OCI-LY7 (cell line): ENCODE measurements around the gene IKZF1. TPM values are rescaled to one million over a fixed set of nuclear protein-coding genes. Genes with fewer than 3 reads are reported as not detected.

ENCODE experiments used
- BruUV-seq: library from RNA; stranded (reverse); fragments of 400-500 nt; replicated peaks from 2 replicates; lab custom pipeline; 2021; lab: Mats Ljungman, UMichigan
- CTCF ChIA-PET: fragments of 300-600 bp; sonication (Branson Sonifier 250); formaldehyde crosslinking; loops from one replicate; lab custom pipeline; 2022; ENCODE audit warnings: antibody characterized with exemption; ENCODE audit not compliant: unreplicated experiment; lab: Charles Lee
- POLR2A ChIA-PET: fragments of 300-600 bp; sonication (Branson Sonifier 250); formaldehyde crosslinking; loops from one replicate; lab custom pipeline; 2022; ENCODE audit warnings: antibody characterized with exemption; lab: Charles Lee
- DNase-seq: peaks from one replicate; pipeline ENCODE4 v3.0.0-alpha.2; 2015; ENCODE audit warnings: low spot score
- H2AFZ ChIP-seq: fragments of 200-600 bp; sonication (generic), shearing (Covaris generic); 2 replicates; pipeline ENCODE4 v1.6.1; 2014; ENCODE audit warnings: mild to moderate bottlenecking, antibody characterized with exemption, low read length, moderate library complexity
- H3K27ac ChIP-seq: fragments of 200-600 bp; sonication (generic); 2 replicates; pipeline ENCODE4 v1.5.1; 2014; ENCODE audit warnings: mixed run types, low read depth, mild to moderate bottlenecking, moderate library complexity, low read length, inconsistent platforms; ENCODE audit not compliant: poor library complexity, severe bottlenecking
- H3K36me3 ChIP-seq: fragments of 200-600 bp; sonication (generic); 2 replicates; pipeline ENCODE4 v1.6.1; 2014; ENCODE audit warnings: mild to moderate bottlenecking, antibody characterized with exemption, low read length, moderate library complexity, mixed read lengths; ENCODE audit not compliant: insufficient read depth
- H3K4me1 ChIP-seq: fragments of 200-600 bp; sonication (generic); 2 replicates; pipeline ENCODE4 v1.5.1; 2014; ENCODE audit warnings: mild to moderate bottlenecking, low read length; ENCODE audit not compliant: insufficient read depth, poor library complexity, severe bottlenecking
- H3K4me2 ChIP-seq: fragments of 200-600 bp; sonication (generic); 2 replicates; pipeline ENCODE4 v1.6.1; 2014; ENCODE audit warnings: mild to moderate bottlenecking, low read length
- H3K4me3 ChIP-seq: fragments of 200-600 bp; sonication (generic); 2 replicates; pipeline ENCODE4 v1.5.1; 2014; ENCODE audit warnings: mild to moderate bottlenecking, low read depth, low read length; ENCODE audit not compliant: poor library complexity, severe bottlenecking
- H3K79me2 ChIP-seq: fragments of 200-600 bp; sonication (generic); 2 replicates; pipeline ENCODE4 v1.6.1; 2016; ENCODE audit warnings: low read depth, mild to moderate bottlenecking, low read length, moderate library complexity, mixed read lengths; ENCODE audit not compliant: insufficient read depth
- H3K9me2 ChIP-seq: fragments of 200-600 bp; sonication (generic); 2 replicates; pipeline ENCODE4 v1.6.1; 2016; ENCODE audit warnings: mild to moderate bottlenecking, low read length, mixed read lengths; ENCODE audit not compliant: insufficient read depth
- H3K9me3 ChIP-seq: fragments of 200-600 bp; sonication (generic); 2 replicates; pipeline ENCODE4 v1.6.1; 2014; ENCODE audit warnings: mild to moderate bottlenecking, mixed run types, low read length, mixed read lengths
- H4K20me1 ChIP-seq: fragments of 200-600 bp; sonication (generic); 2 replicates; pipeline ENCODE4 v1.6.1; 2014; ENCODE audit warnings: mild to moderate bottlenecking, antibody characterized with exemption, low read length, moderate library complexity, mixed read lengths; ENCODE audit not compliant: insufficient read depth
- CTCF ChIP-seq: fragments of 200-600 bp; sonication (generic); conservative IDR thresholded peaks from 2 replicates; pipeline ENCODE4 v1.5.1; 2014; ENCODE audit warnings: mild to moderate bottlenecking, antibody characterized with exemption, low read length, moderate library complexity, mixed read lengths
- EZH2phosphoT487 ChIP-seq: fragments of 200-600 bp; sonication (generic); IDR thresholded peaks from 2 replicates; pipeline ENCODE4 v1.6.1; 2018; ENCODE audit warnings: low read depth, borderline replicate concordance, mild to moderate bottlenecking, mixed run types, antibody characterized with exemption, low read length, moderate library complexity, mixed read lengths
- intact Hi-C: fragments of 100-400 bp; cut with micrococcal nuclease; formaldehyde crosslinking; loops from one replicate; pipeline ENCODE4 v1.10.0; 2022; ENCODE audit not compliant: unreplicated experiment
- total RNA-seq, 2 experiments: library from RNA; depleted of rRNA in 1 of 2; stranded (reverse); fragments of >200 nt in 1 of 2; shearing (Covaris generic) in 1 of 2; gene quantifications; 2 replicates each; pipeline ENCODE4 v1.2.3, GENCODE V29; 2014 to 2022

IKZF1 gene
- total RNA-seq, 2 experiments from 2014 or later = 108 to 161 TPM

GRCh38 chr7:50425318-50425717 lies 120.8 kb downstream of the IKZF1 start:
- TF ChIP-seq EZH2phosphoT487 (no peak), CTCF (no peak)
- Histone ChIP-seq H3K4me3 (no peak overlapping the region), H3K27ac (no peak overlapping the region), H2AFZ (no peak overlapping the region), H3K36me3 (no peaks in the 10 kb centered on the region), H3K9me2 (no peaks in the 10 kb centered on the region), H3K4me1 (no peaks in the 10 kb centered on the region), H4K20me1 (no peaks in the 10 kb centered on the region), H3K4me2 (no peak overlapping the region), H3K79me2 (no peaks in the 10 kb centered on the region), H3K9me3 (no peaks in the 10 kb centered on the region)
- DNase-seq = no peak
- BruUV-seq = no TSS peak
- ChIA-PET POLR2A (interaction anchor here (0.7 to 1.6 kb wide), 4 partner anchors 17 to 307 kb away, joined by 3 to 5 read pairs (median 4); no protein-coding TSS in a partner anchor), CTCF (interaction anchor here (1.5 kb wide), 1 partner anchor 24 kb away, joined by 4 read pairs; the partner anchor contains the start of gene FIGNL1)
- intact Hi-C loops = no loop called here

- ChIA-PET POLR2A (interaction anchor here (0.6 to 1.3 kb wide), 8 partner anchors 11 to 379 kb away, joined by 3 to 5 read pairs (median 4); partner anchors contain the start of gene FIGNL1), CTCF (no interaction called here)
These were observed 121.9 kb downstream of the IKZF1 start for GRCh38 chr7:50426280-50427045.

More at GRCh38 chr7:50426280-50427045, 121.9 kb downstream of the IKZF1 start:
- H3K9me3 ChIP-seq = no peaks in the 10 kb centered on the region
- no peaks in the 10 kb centered on the region for H3K79me2 ChIP-seq
- TF ChIP-seq CTCF (no peak), EZH2phosphoT487 (no peak)
- no peaks in the 10 kb centered on the region for H3K4me1 ChIP-seq
- BruUV-seq = no TSS peak
- H4K20me1 ChIP-seq = no peaks in the 10 kb centered on the region
- no peaks in the 10 kb centered on the region for H3K9me2 ChIP-seq
- intact Hi-C loops = no loop called here
- no peak overlapping the region for H3K4me3 ChIP-seq
- H3K4me2 ChIP-seq = no peak overlapping the region
- DNase-seq = no peak
- H2AFZ ChIP-seq = no peak overlapping the region
- H3K27ac ChIP-seq = no peak overlapping the region
- H3K36me3 ChIP-seq = no peaks in the 10 kb centered on the region
